K562 treated with DMSO at 1 percent for 48 hours (cell line): ENCODE results near the gene DHRS3. TPM values are rescaled to one million over a fixed set of nuclear protein-coding genes. Genes with fewer than 3 reads are reported as not detected.

Experiments used
- total RNA-seq: library from RNA; unstranded; fragments of 300-600 nt; gene quantifications from 2 replicates; pipeline ENCODE4 v1.2.3, GENCODE V29; 2022; ENCODE audit warnings: low replicate concordance; ENCODE audit errors: extremely low read depth

The DHRS3 gene
- not detected in 2 replicates for total RNA-seq

GRCh38 chr1:12617901-12618660 is at the start of gene DHRS3:
Gene DHRS3 (minus strand): TSS chr1:12618210. CDS start chr1:12617348, 862 bp downstream.

GRCh38 chr1:12643785-12644184 is 25.8 kb upstream of the DHRS3 start, which contains the start of gene AADACL4:
Gene AADACL4 (plus strand): TSS chr1:12644085. CDS start chr1:12644547, 462 bp downstream.

Other genes starting within 250 kb of the DHRS3 start
- gene AADACL4, start 25.9 kb upstream of the DHRS3 start, total RNA-seq: not detected in 2 replicates
- gene AADACL3, start 97.9 kb upstream of the DHRS3 start, total RNA-seq: not detected in 2 replicates
- not detected in 2 replicates for gene CFAP107, start 128.0 kb upstream of the DHRS3 start, total RNA-seq
- gene PRAMEF12, start 155.5 kb upstream of the DHRS3 start, total RNA-seq: not detected in 2 replicates
- not detected in 2 replicates for gene PRAMEF1, start 173.2 kb upstream of the DHRS3 start, total RNA-seq
- gene PRAMEF11, start 213.2 kb upstream of the DHRS3 start, total RNA-seq: not detected in 2 replicates
- gene HNRNPCL1, start 230.5 kb upstream of the DHRS3 start, total RNA-seq: not detected in 2 replicates
- not detected in 2 replicates for gene PRAMEF2, start 238.9 kb upstream of the DHRS3 start, total RNA-seq